Right lobe of liver (tissue), 4 donors: ENCODE data around the gene REG4.

Experiments used
- CTCF ChIP-seq, 4 donors: fragments of 200-600 bp in 3 of 4; fragments of 450-650 bp in 1 of 4; IDR thresholded peaks; one replicate each; pipeline versions ENCODE4 v1.5.1 to v1.8.0; 2016 to 2022; ENCODE audit warnings: antibody characterized with exemption in 4 of 4, mild to moderate bottlenecking in 2 of 4
- POLR2A ChIP-seq: fragments of 450-650 bp; IDR thresholded peaks from one replicate; pipeline ENCODE4 v1.6.1; 2017; ENCODE audit warnings: antibody characterized with exemption, mild to moderate bottlenecking
- donor health status: DM: no; HTN: no; CAD: no.
- donor health status: DM: no; HTN: no; CAD: no.
- donor health status: DM: no; HTN: yes; CAD: no.

GRCh38 chr1:119828266-119828665 lies 17.0 kb upstream of the REG4 start:
- TF ChIP-seq CTCF (IDR thresholded peaks at IDR 0.05) (no peak), POLR2A (no peak)
